ENCODE results near the gene DOCK2.

GRCh38 chr5:169791251-169791650 lies 154.2 kb downstream of the DOCK2 start:
- no peak for TF ChIP-seq POLR2A (IDR thresholded peaks at IDR 0.05)
- TF ChIP-seq POLR2AphosphoS5 (IDR thresholded peaks at IDR 0.05), result no peak
